NCI-H2107 (cell line): ENCODE data around the gene RCBTB2.
"Not testable (repeated sequence)": the region's sequence is repeated elsewhere in the genome, so short reads cannot be mapped to it uniquely, and the experiment has no call there.

Source experiments
- DNase-seq: peaks from one replicate; lab custom pipeline; 2025; lab: John Stamatoyannopoulos, UW

RCBTB2 gene

DNA sequence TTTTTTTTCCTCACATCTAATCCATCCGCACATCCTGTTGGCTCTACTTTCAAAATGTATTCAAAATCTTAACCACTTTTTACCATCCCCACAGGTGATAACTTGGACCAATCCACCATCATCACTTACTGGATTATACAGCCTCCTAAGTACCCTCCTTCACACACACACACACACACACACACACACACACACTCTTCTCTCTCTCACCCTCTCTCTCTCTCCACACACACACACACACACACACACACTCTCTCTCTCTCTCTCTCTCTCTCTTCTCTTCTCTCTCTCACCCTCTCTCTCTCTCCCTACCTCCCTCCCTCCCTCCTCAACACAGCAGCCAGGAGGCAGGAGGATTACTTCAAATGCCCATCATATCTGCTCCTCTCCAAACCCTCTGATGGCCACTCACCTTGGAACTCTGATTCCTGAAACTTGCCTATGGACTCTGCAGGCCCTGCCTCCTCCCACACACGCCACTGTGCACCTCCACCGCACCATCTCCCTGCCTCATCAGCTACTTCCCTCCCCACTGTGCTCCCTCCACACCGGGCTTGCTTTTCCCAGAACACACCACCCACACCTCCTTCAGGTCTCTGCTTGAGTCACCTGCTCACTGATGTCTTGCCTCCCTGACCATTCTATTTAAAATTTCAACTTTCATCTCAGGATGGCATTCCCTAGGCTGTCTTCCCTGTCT lies 39.7 kb downstream of the RCBTB2 start:
- no peak for DNase-seq

DNA sequence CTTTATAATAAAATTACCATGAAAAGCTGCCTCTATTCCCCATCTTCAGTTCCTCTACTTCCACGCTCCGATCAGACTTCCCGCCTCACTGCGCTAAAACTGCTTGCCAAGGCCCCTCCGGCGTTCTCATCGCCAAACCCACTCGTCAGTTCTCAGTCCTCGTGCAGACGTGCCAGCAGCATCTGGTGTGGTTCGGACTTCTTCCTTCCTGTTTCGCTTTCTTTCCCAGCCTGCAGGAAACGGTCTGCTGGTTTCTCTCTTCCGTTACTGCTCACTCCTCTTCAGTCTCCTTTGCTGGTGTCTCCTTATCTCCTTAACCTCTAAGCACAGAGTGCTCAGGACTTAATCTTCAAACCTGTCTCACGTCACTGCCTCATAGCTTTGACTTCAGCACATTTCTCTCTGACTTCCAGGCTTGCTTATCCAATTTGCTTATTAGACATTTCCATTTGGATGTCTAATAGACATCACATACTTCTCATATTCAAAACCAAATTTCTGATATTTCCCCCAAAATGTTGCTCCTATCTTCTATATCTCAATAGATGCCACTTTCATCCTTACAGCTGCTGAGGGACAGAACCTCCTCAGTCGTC lies 40.3 kb downstream of the RCBTB2 start:
- no peak for DNase-seq

DNA sequence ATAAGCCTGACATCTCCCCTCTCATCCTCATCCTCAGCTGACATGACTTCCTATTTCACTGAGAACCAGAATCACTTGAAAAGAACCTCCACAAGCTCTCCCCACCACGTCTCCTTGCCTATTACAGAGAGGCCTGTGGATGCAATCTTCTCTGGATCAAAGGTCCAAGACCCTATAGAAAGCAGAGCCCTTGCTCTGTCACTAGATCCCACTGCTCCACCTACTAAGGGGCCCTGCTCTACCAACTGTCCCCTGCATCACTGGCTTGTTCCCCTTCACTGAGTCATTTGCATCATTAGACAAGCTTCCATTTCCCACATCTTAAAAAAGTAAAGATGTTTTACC lies 40.8 kb downstream of the RCBTB2 start:
- no peak for DNase-seq

DNA sequence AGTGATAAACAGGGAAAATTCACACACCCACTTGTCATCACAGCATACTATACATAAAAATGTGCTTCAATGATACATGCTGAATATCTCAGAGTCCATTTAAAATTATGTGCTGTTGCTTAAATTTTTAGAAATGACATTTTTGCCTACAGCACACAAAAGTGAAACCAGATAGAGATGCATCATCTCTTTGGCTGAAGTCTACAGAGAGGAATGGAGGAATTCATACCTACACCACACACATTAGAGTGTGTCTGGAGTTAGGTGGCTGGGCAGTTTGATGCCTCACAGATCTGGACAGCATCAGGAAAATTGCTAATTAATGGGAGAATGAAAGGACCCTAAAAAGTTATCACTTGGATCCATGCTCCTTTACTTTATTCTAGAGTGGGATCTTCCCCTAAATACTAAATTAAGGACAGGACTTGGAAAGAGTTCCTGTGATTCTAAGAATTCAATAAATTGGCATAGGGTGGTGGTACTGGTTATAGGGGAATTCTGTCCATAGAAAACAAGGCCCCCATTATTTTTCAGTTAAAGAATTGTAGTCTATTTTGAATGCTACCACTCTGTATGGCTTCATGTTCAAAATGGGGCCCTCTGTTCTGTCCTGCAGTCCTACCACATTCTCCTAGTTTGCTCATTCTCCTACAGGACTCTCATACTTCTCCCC lies 41.3 kb downstream of the RCBTB2 start:
- DNase-seq = no peak

- no peak for DNase-seq
Observed at GRCh38 chr13:48490241-48490640, 42.6 kb downstream of the RCBTB2 start.

- DNase-seq = no peak
Observed at GRCh38 chr13:48489666-48490065, 43.2 kb downstream of the RCBTB2 start.

DNA sequence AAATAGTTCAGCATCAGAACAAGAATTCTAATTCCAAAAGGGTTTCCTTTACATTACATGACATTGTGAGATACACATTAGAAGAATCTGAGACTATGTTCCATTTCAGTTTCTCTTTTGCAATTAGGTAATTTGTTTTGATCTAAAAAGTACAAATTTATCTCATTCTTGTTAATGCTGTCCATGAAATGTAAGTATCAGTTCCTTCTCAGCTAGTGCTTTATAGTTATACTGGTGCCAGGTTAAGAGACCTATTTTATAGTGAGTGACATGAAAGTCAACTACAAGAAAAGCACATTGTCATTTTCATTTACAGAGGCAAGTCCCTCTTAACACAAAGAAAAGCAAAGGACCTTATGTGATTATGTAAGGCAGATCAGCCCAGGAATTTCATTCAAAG lies 43.9 kb downstream of the RCBTB2 start:
- DNase-seq = no peak

- DNase-seq = no peak
Observed at GRCh38 chr13:48487968-48488367, 44.9 kb downstream of the RCBTB2 start.

DNA sequence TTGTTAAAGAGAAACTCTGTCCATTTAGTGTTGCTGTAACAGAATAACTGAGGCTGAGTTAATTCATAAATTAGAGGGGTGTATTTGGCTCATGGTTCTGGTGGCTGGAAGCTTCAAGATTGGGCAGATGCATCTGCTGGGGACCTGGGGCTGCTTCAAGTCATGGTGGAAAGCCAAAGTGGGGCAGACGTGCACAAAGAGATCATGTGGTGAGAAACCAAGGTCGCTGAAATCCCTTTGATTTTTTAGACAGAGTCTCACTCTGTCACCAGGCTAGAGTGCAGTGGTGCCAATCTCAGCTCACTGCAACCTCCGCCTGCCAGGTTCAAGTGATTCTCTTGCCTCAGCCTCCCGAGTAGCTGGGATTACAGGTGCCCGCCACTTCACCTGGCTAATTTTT lies 46.0 kb downstream of the RCBTB2 start:
- DNase-seq = no peak

GRCh38 chr13:48486362-48486761 lies 46.5 kb downstream of the RCBTB2 start:
- no peak for DNase-seq

DNA sequence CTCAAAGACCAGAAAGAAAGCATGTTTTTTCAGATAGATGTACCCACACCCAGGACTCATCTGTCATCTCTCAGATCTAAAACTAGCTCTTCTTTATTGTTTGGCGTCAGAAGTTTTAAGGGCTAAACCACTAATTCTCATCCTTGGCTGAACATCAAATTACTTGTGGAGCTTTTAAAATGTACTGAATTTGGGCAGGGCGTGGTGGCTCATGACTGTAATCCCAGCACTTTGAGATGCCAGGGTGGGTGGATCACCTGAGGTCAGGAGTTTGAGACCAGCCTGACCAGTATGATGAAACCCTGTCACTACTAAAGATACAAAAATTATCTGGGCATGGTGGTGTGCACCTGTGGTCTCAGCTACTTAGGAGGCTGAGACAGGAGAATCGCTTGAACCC lies 47.4 kb downstream of the RCBTB2 start:
- DNase-seq = no peak

DNA sequence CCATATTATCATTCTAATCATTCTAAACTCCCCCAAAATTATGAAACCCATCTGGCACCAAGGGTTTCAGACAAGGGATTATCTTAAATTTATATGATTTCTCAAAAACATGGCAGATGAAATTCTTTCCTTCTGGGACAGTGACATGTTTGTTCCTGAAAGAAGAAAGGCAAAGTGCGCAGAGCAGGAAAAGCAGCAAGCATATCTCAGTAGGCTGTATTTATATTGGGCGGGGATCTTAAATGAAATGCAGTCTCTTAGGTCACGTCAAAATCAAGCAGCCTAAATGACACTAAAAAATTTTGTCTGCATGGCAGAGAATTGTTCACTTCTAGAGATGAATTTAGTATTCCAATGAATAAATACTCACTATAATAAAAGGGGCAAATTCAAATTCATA lies 49.3 kb downstream of the RCBTB2 start:
- no peak for DNase-seq

GRCh38 chr13:48478391-48478790 lies 54.5 kb downstream of the RCBTB2 start:
- DNase-seq = no peak

- no peak for DNase-seq
Observed at GRCh38 chr13:48477191-48477855, 55.6 kb downstream of the RCBTB2 start.

DNA sequence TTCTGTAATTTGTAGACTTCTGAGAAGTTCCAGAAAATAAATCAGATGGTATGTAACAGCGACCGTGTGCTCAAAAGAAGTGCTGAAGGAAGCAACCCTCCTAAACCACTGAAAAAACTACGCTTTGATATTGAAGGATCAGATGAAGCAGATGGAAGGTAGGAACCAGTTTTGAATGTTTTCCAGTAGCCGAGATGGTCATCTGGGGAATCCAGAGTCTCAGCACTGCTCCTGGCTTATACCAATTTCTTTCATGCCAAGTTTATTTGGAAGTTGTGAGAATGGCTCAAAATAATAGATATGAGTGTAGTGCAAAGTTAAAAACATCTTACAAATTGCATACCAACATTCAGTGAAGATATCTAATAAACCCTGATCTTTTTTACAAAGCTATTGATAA lies 56.2 kb downstream of the RCBTB2 start:
- DNase-seq = no peak

- no peak for DNase-seq
Observed at GRCh38 chr13:48476215-48476614, 56.7 kb downstream of the RCBTB2 start.

DNA sequence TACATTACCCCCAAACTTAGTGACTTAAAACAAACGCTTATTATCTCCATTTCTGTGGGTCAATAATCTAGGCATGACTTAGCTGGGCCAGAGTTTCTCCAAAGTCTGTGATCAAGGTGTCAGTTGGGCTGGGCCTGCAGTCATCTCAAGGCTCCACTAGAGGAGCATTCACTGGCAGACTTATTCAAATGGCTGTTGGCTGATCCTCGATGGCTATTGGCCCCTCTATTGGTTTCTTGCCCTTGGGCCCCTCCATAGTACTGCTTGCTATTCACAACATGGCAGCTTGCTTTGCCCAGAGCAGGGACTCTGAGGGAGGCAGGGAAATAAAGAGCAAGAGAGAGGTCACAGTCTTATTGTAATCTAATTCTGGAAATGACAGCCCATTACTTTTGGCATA lies 57.6 kb downstream of the RCBTB2 start:
- no peak for DNase-seq

GRCh38 chr13:48457578-48458242 lies 75.2 kb downstream of the RCBTB2 start:
- no peak for DNase-seq

GRCh38 chr13:48456546-48456945 lies 76.3 kb downstream of the RCBTB2 start:
- no peak for DNase-seq

DNA sequence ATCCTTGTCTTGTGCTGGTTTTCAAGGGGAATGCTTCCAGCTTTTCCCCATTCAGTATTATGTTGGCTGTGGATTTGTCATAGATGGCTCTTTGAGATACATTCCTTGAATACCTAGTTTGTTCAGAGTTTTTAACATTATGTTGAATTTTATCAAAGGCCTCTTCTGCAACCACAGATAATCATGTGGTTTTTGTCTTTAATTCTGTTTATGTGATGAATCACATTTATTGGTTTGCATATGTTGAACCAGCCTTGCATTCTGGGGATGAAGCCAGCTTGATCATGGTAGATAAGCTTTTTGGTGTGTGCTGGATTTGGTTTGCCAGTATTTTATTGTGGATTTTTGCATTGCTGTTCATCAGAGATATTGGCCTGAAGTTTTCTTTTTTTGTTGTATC lies 81.7 kb downstream of the RCBTB2 start:
- not testable (repeated sequence) for DNase-seq

DNA sequence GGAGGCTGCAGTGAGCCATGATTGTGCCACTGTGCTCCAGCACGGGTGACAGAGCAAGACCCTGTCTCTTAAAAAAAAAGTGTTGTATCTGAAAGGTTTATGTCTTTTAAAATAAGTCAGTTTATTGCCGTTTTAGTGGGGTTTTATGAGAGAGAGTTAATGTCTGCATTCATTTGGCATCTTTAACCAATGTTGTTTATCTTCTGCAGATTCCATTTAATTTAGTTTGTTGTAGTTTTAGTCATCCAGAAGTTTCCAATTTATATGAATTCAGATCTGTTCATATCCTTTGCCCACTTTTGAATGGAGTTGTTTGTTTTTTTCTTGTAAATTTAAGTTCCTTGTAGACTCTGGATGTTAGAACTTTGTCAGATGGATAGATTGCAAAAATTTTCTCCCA lies 83.2 kb downstream of the RCBTB2 start:
- no peak for DNase-seq

DNA sequence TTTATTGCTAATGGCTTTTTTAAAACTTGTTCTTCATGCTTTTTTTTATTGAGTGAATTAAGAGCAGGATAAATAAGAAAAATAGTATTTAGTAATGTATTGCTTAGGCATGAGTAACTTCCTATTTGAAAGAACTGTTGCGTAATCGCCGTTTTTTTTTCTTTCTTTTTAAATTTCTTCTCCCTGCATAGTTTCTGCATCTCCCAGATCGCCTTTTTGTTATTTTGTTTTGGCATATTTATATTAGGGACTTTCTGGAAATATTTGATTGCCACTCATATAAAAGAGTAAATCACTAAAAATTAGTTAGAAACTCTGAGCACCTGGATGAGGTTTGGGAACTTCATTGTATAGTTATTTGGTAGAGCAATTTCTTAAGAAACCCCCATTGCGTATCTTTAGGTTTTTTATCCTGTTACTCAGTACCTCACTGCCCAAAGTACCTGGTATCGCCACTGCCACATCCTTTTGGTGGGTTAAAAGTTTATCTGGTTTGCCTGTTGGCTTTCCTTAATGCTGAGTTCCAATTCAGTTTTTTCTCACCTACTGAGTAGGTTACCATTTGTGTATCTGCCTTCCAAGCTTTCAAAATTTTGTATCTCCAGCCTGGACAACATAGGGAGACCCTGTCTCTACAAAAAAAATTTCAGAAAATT lies 83.8 kb downstream of the RCBTB2 start:
- no peak for DNase-seq
